Esophagus (tissue), 2 donors: ENCODE measurements around the gene ZNF709. TPM values are rescaled to one million over a fixed set of nuclear protein-coding genes. Genes with fewer than 3 reads are reported as not detected.
"Not testable (repeated sequence)": the region's sequence is repeated elsewhere in the genome, so short reads cannot be mapped to it uniquely, and the experiment has no call there.

Experiments used
- H3K27ac ChIP-seq, 2 donors: one replicate each; pipeline ENCODE4 v1.5.1; 2013; ENCODE audit warnings: low read depth in 2 of 2, mild to moderate bottlenecking in 2 of 2, inconsistent platforms in 1 of 2, low read length in 1 of 2, moderate library complexity in 1 of 2
- H3K27me3 ChIP-seq, 2 donors: one replicate each; pipeline ENCODE4 v1.6.1; 2013; ENCODE audit warnings: low read length in 2 of 2, control low read depth in 1 of 2, mild to moderate bottlenecking in 1 of 2; ENCODE audit not compliant: insufficient read depth in 2 of 2, control insufficient read depth in 1 of 2
- H3K36me3 ChIP-seq, 2 donors: one replicate each; pipeline ENCODE4 v1.6.1; 2013; ENCODE audit warnings: low read length in 1 of 2; ENCODE audit not compliant: control insufficient read depth in 2 of 2, insufficient read depth in 2 of 2
- H3K4me1 ChIP-seq, 2 donors: one replicate each; pipeline ENCODE4 v1.6.1; 2013; ENCODE audit warnings: low read length in 1 of 2; ENCODE audit not compliant: control insufficient read depth in 2 of 2, insufficient read depth in 2 of 2
- H3K4me3 ChIP-seq, 2 donors: one replicate each; pipeline ENCODE4 v1.5.1; 2013; ENCODE audit warnings: low read length in 2 of 2, mild to moderate bottlenecking in 2 of 2, low read depth in 1 of 2, moderate library complexity in 1 of 2
- H3K9me3 ChIP-seq, 2 donors: one replicate each; pipeline ENCODE4 v1.6.1; 2013; ENCODE audit warnings: mild to moderate bottlenecking in 2 of 2, low read depth in 1 of 2, low read length in 1 of 2, moderate library complexity in 1 of 2; ENCODE audit not compliant: control insufficient read depth in 2 of 2, insufficient read depth in 1 of 2
- WGBS, 2 donors: extraction: QIAGEN DNeasy Blood & Tissue Kit; methylation state at CpG; one replicate each; pipeline ENCODE4 v1.1.7; 2013; 5-methylcytosine and 5-hydroxymethylcytosine counted together
- polyA plus RNA-seq, 2 donors: library from polyadenylated mRNA; stranded (reverse); fragments of 200-250 nt; gene quantifications; one replicate each; pipeline ENCODE4 v1.2.3, GENCODE V29; 2013
- donor health status: healthy with polysubstance abuse.
- donor health status: Bipolar disorder and iron deficiency.

ZNF709 gene
- polyA plus RNA-seq, 2 donors: 0.38 to 0.45 TPM

DNA sequence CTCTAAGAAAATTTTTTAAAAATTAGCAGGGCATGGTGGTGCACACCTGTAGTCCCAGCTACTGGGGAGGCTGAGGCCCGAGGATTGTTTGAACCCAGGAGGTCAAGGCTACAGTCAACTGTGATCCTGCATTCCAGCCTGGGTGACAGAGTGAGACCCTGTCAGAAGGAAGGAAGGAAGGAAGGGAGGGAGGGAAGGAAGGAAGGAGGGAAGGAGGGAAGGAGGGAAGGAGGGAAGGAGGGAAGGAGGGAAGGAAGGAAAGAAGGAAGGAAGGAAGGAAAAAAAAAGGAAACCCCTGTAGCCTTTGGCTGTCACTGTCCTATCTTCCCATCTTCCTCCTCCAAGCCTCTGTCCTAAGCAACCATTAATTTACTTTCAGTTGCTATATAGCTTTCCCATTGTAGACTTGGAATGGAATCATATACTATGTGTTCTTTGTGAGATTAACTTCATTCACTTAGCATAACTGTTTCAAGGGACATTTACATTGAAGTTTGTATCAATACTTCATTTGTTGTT is 1.7 kb upstream of the ZNF709 start:
- WGBS, 2 donors: 92% methylated on average over 1 of the region's 1 CpG

DNA sequence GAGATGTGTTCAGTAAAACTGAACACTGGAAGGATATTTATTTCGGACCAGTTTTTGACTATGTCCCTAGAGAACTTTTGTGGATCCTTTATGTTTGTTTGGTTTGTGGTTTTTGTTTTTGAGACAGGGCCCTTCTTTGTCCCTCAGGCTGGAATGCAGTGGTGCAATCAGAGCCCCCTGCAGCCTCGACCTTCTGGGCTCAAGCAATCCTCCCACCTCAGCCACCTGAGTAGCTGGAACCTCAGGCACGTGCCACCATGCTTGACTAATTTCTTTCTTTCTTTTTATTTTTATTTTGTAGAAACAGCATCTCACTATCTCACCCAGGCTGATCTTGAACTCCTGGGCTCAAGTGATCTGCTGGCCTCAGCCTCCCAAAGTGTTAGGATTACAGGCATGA is 955 bp upstream of the ZNF709 start:
- Histone ChIP-seq H3K4me3 (no peak overlapping the region), H3K27ac (no peak overlapping the region), H3K4me1 (peaks cover 2 to 3% of the 10 kb centered on the region in 2 donors), H3K36me3 (no peaks in the 10 kb centered on the region), H3K27me3 (no peaks in the 10 kb centered on the region), H3K9me3 (no peaks in the 10 kb centered on the region)
- 61 to 81% methylated on average over 3 of the region's 3 CpGs for WGBS, 2 donors

More for the DNA sequence above, 1.7 kb upstream of the ZNF709 start:
- not testable (repeated sequence) for H3K27ac ChIP-seq, H3K4me1 ChIP-seq, H3K36me3 ChIP-seq, H3K27me3 ChIP-seq, H3K4me3 ChIP-seq, H3K9me3 ChIP-seq

DNA sequence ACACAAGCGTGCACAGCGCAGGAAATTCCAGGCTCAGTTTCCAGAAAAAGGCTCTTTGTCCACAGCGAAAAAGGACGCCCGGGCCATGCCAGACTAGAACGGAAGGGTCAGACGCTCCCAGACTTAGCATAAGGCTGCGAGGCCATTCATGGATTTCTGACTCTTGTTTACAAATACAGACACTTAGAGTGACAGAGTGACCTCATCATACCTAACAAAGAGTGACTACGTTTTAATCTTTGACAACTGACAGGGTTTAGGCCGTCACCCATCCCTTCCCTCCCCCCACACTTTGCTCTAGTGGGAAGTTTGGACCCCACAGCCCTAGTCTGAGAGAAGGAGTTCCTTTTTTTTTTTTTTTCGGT is 418 bp upstream of the ZNF709 start:
- WGBS, 2 donors: 2 to 4% methylated on average over 11 of the region's 11 CpGs
- Histone ChIP-seq H3K27me3 (no peaks in the 10 kb centered on the region), H3K4me1 (peaks cover 2 to 3% of the 10 kb centered on the region in 2 donors), H3K27ac (peak overlapping the region; percentile 3 to 34), H3K36me3 (no peaks in the 10 kb centered on the region), H3K4me3 (peak overlapping the region; percentile 88 to 91), H3K9me3 (no peaks in the 10 kb centered on the region)

DNA sequence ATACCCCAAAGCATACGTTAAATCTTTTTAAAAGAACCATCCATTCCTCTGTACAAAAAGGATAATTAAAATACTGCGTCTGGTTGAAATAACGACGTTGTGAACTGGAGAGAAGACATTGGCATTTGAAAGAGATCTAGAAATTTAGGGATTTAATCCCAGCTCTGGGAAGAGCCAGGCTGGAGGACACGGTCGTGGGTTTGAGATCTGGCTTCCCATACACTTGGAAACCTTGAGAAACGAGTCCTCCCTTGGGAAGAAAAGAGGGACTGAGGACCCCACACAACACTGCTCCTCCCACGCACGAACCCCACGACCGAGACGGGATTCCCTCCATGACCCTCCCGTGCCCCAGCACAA is 625 bp downstream of the ZNF709 start:
- Histone ChIP-seq H3K27me3 (no peaks in the 10 kb centered on the region), H3K4me3 (peak overlapping the region; percentile 88 to 91), H3K27ac (peak overlapping the region; percentile 3 to 74), H3K4me1 (peaks cover 2 to 3% of the 10 kb centered on the region in 2 donors), H3K9me3 (no peaks in the 10 kb centered on the region), H3K36me3 (no peaks in the 10 kb centered on the region)
- 3% methylated on average over 13 of the region's 13 CpGs for WGBS, 2 donors

DNA sequence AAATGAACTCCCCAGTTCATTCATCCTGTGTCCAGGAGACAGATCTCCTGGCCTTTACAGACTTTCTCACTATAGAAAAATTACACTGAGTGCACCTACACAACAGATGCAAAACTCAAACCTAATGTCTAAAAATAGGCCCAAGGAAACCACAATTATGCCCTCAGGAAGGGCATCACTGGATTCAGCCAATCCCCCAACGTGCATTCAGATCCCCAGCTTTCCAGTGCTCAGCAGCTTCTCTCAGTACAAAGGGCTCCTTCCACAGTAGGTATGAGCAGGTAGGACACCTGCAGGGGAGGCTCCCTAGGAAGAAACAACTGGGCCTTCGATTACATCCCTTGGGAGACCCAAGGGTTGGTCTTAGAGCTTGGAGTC is 2.1 kb downstream of the ZNF709 start:
- WGBS, 2 donors: 59 to 69% methylated on average over 2 of the region's 2 CpGs
- no peaks in the 10 kb centered on the region for H3K27me3 ChIP-seq
- H3K4me1 ChIP-seq: peaks cover 2 to 3% of the 10 kb centered on the region in 2 donors
- no peak overlapping the region for H3K4me3 ChIP-seq
- no peaks in the 10 kb centered on the region for H3K9me3 ChIP-seq
- H3K27ac ChIP-seq: no peak overlapping the region
- H3K36me3 ChIP-seq: no peaks in the 10 kb centered on the region

DNA sequence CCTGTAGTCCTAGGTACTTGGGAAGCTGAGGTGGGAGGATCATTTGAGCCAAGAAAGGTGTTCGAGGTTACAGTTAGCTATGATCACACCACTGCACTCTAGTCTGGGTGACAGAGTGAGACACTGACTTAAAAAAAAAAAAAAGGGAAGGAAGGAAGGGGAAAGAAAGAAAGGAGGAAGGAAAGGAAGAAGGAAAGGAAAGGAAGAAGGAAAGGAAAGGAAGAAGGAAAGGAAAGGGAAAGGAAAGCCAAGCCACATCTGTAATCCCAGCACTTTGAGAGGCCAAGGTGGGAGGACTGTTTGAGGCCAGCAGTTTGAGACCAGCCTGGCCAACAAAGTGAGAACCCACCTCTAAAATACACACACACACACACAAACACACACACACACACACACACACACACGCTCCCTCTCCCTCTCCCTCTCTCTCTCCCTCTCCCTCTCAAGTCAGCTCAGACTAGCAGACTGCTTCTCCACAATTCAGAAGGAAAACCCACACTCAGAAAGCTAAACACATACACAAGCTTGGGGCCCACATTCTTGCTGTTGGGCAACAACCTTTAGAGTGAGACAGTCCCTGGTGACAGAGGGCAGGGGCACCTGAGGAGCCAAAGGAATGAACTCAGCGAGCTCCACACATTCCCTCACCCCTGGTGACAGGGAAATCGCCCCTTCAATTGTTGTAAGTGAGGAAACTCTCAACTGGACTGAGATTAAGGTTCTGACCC is 2.7 kb downstream of the ZNF709 start:
- Histone ChIP-seq H3K4me1 (peaks cover 2 to 3% of the 10 kb centered on the region in 2 donors), H3K4me3 (no peak overlapping the region), H3K9me3 (no peaks in the 10 kb centered on the region), H3K36me3 (no peaks in the 10 kb centered on the region), H3K27ac (no peak overlapping the region), H3K27me3 (no peaks in the 10 kb centered on the region)
- 76 to 80% methylated on average over 3 to 4 of the region's 4 CpGs for WGBS, 2 donors

DNA sequence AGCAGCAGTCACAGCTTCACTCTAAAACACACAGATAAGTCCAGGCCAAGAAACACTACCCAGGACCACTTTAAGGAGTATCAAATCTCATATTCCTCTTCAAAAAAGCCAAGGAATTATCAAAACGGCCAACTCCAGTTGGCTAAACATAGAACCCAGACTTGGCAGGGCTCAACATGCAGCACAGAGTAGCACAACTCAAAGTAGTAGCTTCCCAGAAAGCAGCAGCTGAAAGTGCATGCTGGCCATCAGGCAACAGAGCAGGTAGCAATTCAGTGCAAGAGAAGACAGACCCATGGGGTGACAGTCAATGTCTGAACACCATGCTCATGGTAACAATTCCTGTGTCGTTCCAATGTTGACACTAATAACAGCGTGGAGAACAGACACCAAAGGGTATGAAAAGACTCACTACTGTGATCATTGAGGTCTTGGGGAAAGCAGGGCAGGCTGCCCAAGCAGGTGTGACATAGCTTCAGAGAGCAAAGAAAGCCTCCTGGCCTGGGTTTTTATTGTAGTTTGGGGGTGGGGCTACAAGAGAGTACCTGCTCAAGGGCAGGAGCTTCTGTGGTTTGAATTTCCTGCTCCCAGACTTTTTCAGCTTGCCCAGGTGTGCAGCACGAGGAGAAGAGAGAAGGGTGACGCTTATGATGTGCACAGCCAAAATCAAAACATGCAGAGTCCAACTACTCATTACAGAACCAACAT is 6.2 kb downstream of the ZNF709 start:
- 45 to 60% methylated on average over 5 of the region's 5 CpGs for WGBS, 2 donors

DNA sequence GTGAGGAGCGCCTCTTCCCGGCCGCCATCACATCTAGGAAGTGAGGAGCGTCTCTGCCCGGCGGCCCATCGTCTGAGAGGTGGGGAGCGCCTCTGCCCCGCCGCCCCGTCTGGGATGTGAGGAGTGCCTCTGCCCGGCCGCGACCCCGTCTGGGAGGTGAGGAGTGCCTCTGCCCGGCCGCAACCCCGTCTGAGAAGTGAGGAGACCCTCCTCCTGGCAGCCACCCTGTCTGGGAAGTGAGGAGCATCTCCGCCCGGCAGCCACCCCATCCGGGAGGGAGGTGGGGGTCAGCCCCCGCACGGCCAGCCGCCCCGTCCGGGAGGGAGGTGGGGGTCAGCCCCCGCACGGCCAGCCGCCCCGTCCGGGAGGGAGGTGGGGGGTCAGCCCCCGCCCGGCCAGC is 17.0 kb downstream of the ZNF709 start:
- not testable (repeated sequence) for H3K36me3 ChIP-seq

More for the DNA sequence above, 6.2 kb downstream of the ZNF709 start:
- Histone ChIP-seq H3K27ac (no peak overlapping the region), H3K4me3 (no peak overlapping the region), H3K27me3 (no peaks in the 10 kb centered on the region), H3K9me3 (no peaks in the 10 kb centered on the region), H3K36me3 (no peaks in the 10 kb centered on the region), H3K4me1 (peaks cover under 1 to 2% of the 10 kb centered on the region in 2 donors)

DNA sequence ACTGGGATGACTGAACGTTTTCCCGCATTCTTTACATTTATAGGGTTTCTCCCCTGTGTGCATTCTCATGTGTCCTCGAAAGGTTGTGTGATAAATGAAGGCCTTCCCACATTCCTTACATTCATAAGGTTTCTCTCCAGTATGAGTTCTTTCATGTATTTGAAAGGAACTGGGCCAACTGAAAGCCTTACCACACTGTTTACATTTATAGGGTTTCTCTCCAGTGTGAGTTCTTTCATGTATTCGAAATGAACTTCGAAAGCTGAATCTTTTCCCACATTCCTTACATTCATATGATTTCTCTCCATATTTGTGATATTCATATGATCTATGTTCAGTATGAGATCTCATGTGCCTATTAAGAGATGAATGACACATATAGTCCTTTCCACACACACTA is 19.4 kb downstream of the ZNF709 start:
- H3K36me3 ChIP-seq: peaks cover 0 to 5% of the 10 kb centered on the region in 2 donors
- no peaks in the 10 kb centered on the region for H3K27me3 ChIP-seq
- H3K4me3 ChIP-seq: no peak overlapping the region
- no peaks in the 10 kb centered on the region for H3K4me1 ChIP-seq
- no peak overlapping the region for H3K27ac ChIP-seq
- WGBS, 2 donors: 78 to 79% methylated on average over 5 of the region's 5 CpGs
- H3K9me3 ChIP-seq: peaks cover 3 to 7% of the 10 kb centered on the region in 2 donors

More for the DNA sequence above, 17.0 kb downstream of the ZNF709 start:
- not testable (repeated sequence) for H3K27ac ChIP-seq, H3K4me1 ChIP-seq, H3K4me3 ChIP-seq, H3K27me3 ChIP-seq, H3K9me3 ChIP-seq
- WGBS, 2 donors: 97% methylated on average over 19 to 33 of the region's 33 CpGs
